ENCODE measurements around the gene DOCK2.

DNA sequence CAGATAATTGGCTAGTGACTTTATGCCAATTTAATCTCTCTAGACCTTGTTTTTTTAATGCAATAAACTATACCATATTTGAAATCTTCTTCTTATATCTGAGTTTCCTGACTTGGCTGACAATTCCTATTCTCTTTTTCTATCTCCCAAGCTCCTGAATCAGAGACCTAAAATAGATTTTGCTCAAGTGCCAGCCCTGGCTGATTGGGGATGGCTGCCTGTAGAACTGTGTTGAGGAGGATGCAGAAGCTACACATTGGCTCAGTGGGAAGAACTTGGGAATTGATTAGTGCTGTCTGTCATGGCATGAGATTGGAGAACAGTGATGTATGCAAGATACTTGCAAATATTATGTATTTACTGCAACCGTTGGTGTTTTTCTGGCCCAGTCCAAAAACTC is 210.4 kb downstream of the DOCK2 start:
- TF ChIP-seq MAZ (IDR thresholded peaks at IDR 0.05; ENCODE audit: borderline replicate concordance, low read depth, low read length) (no peak), SREBF2 (IDR thresholded peaks at IDR 0.05) (no peak), EP300 (IDR thresholded peaks at IDR 0.05) (no peak), CBX8 (IDR thresholded peaks at IDR 0.05) (no peak)
- TF ChIP-seq, protein P1, sequence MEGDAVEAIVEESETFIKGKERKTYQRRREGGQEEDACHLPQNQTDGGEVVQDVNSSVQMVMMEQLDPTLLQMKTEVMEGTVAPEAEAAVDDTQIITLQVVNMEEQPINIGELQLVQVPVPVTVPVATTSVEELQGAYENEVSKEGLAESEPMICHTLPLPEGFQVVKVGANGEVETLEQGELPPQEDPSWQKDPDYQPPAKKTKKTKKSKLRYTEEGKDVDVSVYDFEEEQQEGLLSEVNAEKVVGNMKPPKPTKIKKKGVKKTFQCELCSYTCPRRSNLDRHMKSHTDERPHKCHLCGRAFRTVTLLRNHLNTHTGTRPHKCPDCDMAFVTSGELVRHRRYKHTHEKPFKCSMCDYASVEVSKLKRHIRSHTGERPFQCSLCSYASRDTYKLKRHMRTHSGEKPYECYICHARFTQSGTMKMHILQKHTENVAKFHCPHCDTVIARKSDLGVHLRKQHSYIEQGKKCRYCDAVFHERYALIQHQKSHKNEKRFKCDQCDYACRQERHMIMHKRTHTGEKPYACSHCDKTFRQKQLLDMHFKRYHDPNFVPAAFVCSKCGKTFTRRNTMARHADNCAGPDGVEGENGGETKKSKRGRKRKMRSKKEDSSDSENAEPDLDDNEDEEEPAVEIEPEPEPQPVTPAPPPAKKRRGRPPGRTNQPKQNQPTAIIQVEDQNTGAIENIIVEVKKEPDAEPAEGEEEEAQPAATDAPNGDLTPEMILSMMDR (IDR thresholded peaks at IDR 0.05): no peak
- TF ChIP-seq, protein P2, sequence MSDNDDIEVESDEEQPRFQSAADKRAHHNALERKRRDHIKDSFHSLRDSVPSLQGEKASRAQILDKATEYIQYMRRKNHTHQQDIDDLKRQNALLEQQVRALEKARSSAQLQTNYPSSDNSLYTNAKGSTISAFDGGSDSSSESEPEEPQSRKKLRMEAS (IDR thresholded peaks at IDR 0.05): no peak
- TF ChIP-seq, protein P3, sequence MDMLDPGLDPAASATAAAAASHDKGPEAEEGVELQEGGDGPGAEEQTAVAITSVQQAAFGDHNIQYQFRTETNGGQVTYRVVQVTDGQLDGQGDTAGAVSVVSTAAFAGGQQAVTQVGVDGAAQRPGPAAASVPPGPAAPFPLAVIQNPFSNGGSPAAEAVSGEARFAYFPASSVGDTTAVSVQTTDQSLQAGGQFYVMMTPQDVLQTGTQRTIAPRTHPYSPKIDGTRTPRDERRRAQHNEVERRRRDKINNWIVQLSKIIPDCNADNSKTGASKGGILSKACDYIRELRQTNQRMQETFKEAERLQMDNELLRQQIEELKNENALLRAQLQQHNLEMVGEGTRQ (IDR thresholded peaks at IDR 0.05): no peak

Data from A549 (cell line).